ENCODE measurements around the gene SNRNP70.

The SNRNP70 gene

GRCh38 chr19:49155820-49156346, 70.6 kb downstream of the SNRNP70 start:
- no peak for DNase-seq (ENCODE audit: extremely low spot score)
- ChIA-PET CTCF (interaction anchor here (1.1 to 1.4 kb wide), 3 partner anchors 59 to 443 kb away, joined by 3 to 4 read pairs (median 3); no protein-coding TSS in a partner anchor), POLR2A (interaction anchor here (0.6 kb wide), 1 partner anchor 370 kb away, joined by 9 read pairs; no protein-coding TSS in a partner anchor)
- no peak for TF ChIP-seq CTCF (IDR thresholded peaks at IDR 0.05; ENCODE audit: control extremely low read depth, extremely low read depth, low read depth, missing control alignments)

GRCh38 chr19:49157445-49158224, 72.4 kb downstream of the SNRNP70 start, which contains the start of gene TRPM4:
TRPM4 (plus strand) TSS chr19:49157792; CDS start chr19:49157867, 75 bp downstream.
- TF ChIP-seq CTCF (IDR thresholded peaks at IDR 0.05; ENCODE audit: control extremely low read depth, extremely low read depth, low read depth, missing control alignments): no peak
- DNase-seq (ENCODE audit: extremely low spot score): no peak
- ChIA-PET CTCF (no interaction called here), POLR2A (no interaction called here)
